AG09309 (cell line): ENCODE results near the gene CCDC187.
A peak's percentile ranks its signal among the peaks of the same experiment; 100 is the strongest.

ENCODE experiments used
- DNase-seq: peaks from one replicate; pipeline ENCODE4 v3.0.0-alpha.2; 2010; ENCODE audit warnings: low read depth
- H3K4me3 ChIP-seq: 2 replicates; pipeline ENCODE4 v1.5.1; 2011; ENCODE audit warnings: mild to moderate bottlenecking, low read depth, low read length, moderate library complexity; ENCODE audit not compliant: control insufficient read depth
- TF ChIP-seq, protein P1 (sequence below): IDR thresholded peaks from 2 replicates; pipeline ENCODE4 v1.5.1; 2011; ENCODE audit warnings: mild to moderate bottlenecking, low read depth, low read length, inconsistent platforms; ENCODE audit not compliant: insufficient read depth, control insufficient read depth; ENCODE audit errors: missing control alignments

Gene CCDC187

DNA sequence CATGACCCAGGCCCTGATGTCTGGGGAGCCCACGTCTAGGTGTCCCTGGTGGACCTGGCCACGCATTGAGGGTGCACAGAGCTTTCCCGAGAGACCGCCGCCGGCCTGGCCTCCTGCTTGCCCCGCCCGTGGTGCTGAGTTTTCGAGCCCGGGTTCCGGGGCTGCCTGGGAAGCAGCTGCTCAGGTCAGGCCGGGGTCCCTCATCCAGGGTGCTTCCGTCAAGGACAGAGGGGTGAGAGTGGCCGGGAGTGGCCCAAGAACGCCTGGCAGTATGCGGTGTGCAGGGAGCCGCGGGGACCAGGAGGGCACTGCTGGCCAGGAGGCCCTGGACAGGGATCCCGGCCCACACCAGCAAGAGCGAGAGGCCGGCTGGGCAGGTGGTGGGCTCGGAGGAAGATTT, 19.6 kb downstream of the CCDC187 start:
- TF ChIP-seq, protein P1, sequence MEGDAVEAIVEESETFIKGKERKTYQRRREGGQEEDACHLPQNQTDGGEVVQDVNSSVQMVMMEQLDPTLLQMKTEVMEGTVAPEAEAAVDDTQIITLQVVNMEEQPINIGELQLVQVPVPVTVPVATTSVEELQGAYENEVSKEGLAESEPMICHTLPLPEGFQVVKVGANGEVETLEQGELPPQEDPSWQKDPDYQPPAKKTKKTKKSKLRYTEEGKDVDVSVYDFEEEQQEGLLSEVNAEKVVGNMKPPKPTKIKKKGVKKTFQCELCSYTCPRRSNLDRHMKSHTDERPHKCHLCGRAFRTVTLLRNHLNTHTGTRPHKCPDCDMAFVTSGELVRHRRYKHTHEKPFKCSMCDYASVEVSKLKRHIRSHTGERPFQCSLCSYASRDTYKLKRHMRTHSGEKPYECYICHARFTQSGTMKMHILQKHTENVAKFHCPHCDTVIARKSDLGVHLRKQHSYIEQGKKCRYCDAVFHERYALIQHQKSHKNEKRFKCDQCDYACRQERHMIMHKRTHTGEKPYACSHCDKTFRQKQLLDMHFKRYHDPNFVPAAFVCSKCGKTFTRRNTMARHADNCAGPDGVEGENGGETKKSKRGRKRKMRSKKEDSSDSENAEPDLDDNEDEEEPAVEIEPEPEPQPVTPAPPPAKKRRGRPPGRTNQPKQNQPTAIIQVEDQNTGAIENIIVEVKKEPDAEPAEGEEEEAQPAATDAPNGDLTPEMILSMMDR = no peak
- DNase-seq = no peak
- no peak overlapping the region for H3K4me3 ChIP-seq

DNA sequence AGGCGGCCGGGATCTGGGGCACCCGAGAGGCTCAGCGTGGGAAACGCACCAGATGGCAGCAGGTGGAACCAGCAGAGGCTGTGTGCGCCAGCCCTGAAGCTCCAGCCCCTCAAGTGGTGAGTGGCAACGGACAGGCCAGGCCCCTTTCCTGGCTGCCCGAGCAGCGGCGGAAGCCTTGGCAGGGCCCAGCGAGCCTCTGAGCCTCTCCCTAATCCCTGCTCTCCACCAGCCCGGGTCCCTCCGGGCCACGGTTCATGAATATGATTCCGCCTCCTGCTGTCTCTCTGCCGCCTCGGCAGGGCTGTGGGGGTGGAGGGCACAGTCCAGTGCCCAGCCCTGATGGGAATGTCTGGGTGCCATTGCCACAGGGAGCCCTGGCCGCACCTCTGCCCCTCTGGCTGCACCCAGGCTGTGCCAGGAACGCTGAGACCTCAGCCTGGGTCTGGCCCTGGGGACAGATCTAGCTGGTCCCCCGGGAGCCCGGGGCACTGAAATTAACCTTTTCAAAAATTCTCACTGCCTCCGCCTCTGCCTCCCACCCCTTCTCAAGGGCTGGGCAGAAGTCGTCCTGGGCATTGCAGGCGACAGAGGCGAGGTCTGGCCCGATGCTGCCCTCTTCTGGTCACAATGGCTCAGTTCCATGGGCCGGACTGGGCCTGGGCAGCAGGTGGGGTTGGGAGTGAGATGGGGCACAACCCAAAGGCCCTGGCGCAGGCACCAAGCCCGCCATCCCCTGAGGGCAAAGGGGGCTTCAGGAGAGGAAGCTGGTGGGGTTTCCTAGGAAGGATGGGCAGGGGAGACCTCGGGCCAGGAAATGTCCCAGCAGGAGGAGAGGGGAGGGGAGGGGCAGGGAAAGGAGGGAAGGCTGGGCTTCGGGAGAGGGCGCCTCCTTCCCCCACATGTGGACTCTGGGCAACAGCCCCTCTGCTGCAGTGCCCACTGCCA, 20.3 kb downstream of the CCDC187 start:
- DNase-seq = peak; percentile 11
- TF ChIP-seq, protein P1 = peak; percentile 91
- peak overlapping the region; percentile 2 for H3K4me3 ChIP-seq

DNA sequence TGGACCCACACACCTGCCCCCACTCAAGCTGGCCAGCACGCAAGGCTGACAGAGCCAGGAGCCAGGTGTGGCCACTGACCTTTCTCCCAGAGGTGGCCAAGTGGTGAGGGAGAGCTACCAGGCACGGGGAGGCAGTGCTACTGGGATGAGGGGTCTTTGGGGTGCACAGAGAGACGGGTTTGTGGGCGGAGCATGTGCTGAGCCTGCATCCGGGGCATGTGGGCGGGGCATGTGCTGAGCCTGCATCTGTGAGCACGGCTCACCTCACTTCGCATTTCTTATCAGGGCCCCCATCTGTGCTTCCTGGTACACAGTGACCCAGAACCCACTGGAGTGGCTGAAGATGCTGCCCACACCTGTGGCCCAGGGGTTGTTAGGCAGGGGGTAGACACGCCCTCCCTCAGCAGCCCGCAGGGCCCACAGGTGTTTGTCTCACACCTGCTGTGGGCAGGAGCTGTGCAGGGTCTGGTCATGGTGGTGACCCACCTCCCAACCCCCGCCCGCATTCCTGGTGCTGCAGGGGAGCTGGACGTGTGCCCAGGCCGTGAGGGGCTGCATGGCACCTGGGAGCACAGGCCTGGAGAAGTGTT, 21.5 kb downstream of the CCDC187 start:
- DNase-seq = no peak
- H3K4me3 ChIP-seq = no peak overlapping the region
- TF ChIP-seq, protein P1 = no peak

DNA sequence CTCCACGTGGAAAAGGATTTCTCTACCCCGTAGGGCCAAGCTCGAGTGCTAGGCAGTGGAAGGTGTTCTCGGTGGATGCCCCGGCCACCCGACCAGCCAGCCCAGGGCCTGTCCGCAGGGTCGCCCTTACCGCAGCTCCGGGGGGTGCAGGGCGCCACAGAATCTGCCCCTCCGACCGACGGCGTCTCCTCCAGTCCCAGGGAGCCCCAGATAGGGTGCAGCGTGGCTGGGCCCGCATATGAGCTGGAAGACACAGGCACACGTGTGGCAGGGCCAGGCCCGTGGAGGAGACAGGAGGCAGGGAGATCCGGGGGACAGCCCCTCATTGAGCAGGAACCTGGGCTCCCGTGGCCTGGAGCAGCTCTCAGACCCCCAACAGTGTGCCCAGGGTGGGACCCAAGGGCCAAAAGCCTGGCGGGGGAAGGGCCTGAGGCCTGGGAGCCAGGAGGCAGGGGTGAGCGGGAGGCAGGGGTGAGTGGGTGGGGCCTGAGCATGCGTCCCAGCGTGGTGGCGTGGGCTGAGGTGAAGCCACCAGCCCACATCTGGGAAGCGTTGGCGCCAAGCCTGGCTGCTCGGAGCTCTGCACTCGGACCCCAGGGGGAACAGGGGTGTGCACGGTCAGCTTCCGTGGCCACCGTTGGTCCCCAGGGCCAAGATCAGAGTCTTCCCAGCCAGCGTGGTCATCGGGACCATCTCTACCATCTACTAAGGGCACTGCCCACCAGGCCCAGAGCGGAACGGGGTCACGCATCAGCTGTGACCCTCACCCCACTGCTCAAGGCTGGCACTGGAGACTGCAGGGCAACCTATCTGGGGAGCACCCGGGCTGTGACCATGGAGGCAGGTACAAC, 22.2 kb downstream of the CCDC187 start:
- H3K4me3 ChIP-seq = no peak overlapping the region
- DNase-seq = no peak
- TF ChIP-seq, protein P1 = no peak

DNA sequence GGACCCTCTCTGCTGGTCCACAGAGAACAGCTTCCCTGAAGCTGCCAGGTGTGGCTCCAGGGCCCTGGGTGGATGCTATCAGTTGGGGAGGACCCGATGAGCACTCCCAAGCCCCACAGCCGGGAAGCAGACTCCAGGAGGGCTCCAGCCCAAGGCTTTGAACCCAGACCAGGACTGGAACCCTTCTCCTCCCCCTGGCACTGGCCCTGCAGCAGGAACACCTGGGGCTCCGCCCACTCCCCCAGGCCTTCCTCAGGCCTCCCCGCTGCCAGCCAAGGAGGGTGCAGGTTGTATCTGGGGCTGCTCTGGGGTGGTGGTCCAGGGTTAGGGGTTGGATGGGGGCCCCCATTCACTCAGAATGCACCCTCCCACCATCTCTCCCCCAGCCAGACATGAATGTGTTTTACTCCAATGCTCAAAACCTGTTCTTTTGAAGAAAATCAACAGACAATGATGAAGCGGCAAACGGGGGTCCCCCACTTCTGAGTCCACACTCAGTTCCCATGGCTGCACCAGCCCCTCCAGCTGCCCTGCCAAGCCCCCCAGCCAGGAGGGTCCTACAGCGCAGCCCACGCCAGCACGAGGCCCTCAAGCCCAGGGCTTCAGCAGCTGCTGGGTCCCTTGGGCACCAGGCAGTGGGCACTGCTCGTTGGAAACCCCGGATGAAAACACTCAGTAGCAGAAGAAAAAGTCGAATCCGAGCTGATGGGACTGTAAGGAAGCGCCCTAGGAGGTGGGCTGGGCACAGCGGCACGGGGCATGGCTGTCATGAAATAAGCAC, 23.2 kb downstream of the CCDC187 start:
- TF ChIP-seq, protein P1 = no peak
- DNase-seq = no peak
- no peak overlapping the region for H3K4me3 ChIP-seq

DNA sequence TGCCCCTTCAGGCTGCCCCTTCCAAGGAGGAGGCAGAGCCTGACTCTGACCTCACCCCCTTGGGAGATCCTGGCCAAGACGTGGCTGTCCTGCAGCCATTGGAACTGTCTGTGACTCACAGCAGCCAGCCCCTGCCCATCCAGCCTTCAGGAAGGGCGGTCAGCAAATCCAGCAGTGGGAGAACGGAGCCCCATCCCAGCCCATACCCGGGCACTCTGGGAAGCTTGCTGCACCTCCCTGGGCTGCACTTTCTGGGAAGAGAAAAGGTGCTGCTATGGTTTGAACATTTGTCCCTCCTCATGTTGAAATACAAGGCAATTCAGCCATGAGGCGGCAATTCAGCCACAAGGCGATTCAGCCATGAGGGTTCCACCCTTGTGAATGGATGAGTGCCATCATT, 24.4 kb downstream of the CCDC187 start:
- no peak overlapping the region for H3K4me3 ChIP-seq
- no peak for DNase-seq
- TF ChIP-seq, protein P1 = no peak
